Liver (tissue), 9 donors: ENCODE data around the gene OAS2. TPM values are rescaled to one million over a fixed set of nuclear protein-coding genes. Genes with fewer than 3 reads are reported as not detected.

Experiments
- DNase-seq: peaks from one replicate; pipeline ENCODE4 v3.0.0-alpha.2; 2017; ENCODE audit warnings: low spot score
- H3K27ac ChIP-seq, 2 donors: one replicate each; pipeline ENCODE4 v1.7.0; 2013; ENCODE audit warnings: inconsistent platforms in 2 of 2, low read length in 2 of 2, control low read depth in 1 of 2, low read depth in 1 of 2, mild to moderate bottlenecking in 1 of 2
- H3K27me3 ChIP-seq, 4 donors: one replicate each; pipeline versions ENCODE4 v1.6.1 to v1.7.0; 2013; ENCODE audit warnings: low read length in 3 of 4, inconsistent platforms in 1 of 4, mild to moderate bottlenecking in 1 of 4, moderate library complexity in 1 of 4; ENCODE audit not compliant: control insufficient read depth in 4 of 4, insufficient read depth in 4 of 4
- H3K36me3 ChIP-seq, 4 donors: one replicate each; pipeline versions ENCODE4 v1.6.1 to v1.7.0; 2013; ENCODE audit warnings: low read length in 3 of 4, mild to moderate bottlenecking in 3 of 4, low read depth in 1 of 4, moderate library complexity in 1 of 4; ENCODE audit not compliant: control insufficient read depth in 4 of 4, insufficient read depth in 3 of 4
- H3K4me1 ChIP-seq, 4 donors: one replicate each; pipeline versions ENCODE4 v1.6.1 to v1.7.0; 2013; ENCODE audit warnings: low read length in 3 of 4, mild to moderate bottlenecking in 3 of 4, moderate library complexity in 1 of 4; ENCODE audit not compliant: control insufficient read depth in 4 of 4, insufficient read depth in 4 of 4
- H3K4me3 ChIP-seq, 3 donors: one replicate each; pipeline versions ENCODE4 v1.6.1 to v1.7.0; 2013; ENCODE audit warnings: low read length in 3 of 3, control low read depth in 1 of 3, low read depth in 1 of 3, mild to moderate bottlenecking in 1 of 3
- H3K9ac ChIP-seq, 2 donors: one replicate each; pipeline ENCODE4 v1.7.0; 2013; ENCODE audit warnings: low read length in 2 of 2, mild to moderate bottlenecking in 2 of 2, moderate library complexity in 2 of 2, control low read depth in 1 of 2, low read depth in 1 of 2
- H3K9me3 ChIP-seq, 4 donors: one replicate each; pipeline versions ENCODE4 v1.6.1 to v1.7.0; 2013; ENCODE audit warnings: low read length in 3 of 4; ENCODE audit not compliant: control insufficient read depth in 4 of 4
- ATF3 ChIP-seq: IDR thresholded peaks from 2 replicates; pipeline ENCODE4 v1.6.1; 2016; ENCODE audit warnings: antibody characterized with exemption
- CTCF ChIP-seq: fragments of 150-350 bp; IDR thresholded peaks from 2 replicates; pipeline ENCODE4 v1.5.1; 2017; ENCODE audit warnings: improper control_type of control experiment, low read depth, low read length; ENCODE audit not compliant: missing input control
- EGR1 ChIP-seq, 2 donors: IDR thresholded peaks; 2 replicates each; pipeline ENCODE4 v1.6.1; 2016 to 2018; ENCODE audit warnings: antibody characterized with exemption in 2 of 2, low read depth in 2 of 2
- FOXA1 ChIP-seq: IDR thresholded peaks from 2 replicates; pipeline ENCODE4 v1.6.1; 2016; ENCODE audit warnings: antibody characterized with exemption
- GABPA ChIP-seq, 2 donors: IDR thresholded peaks in 1 of 2; conservative IDR thresholded peaks in 1 of 2; 2 replicates each; pipeline ENCODE4 v1.6.1; 2016; ENCODE audit warnings: antibody characterized with exemption in 2 of 2, mild to moderate bottlenecking in 1 of 2, moderate library complexity in 1 of 2
- HNF4A ChIP-seq, 2 donors: conservative IDR thresholded peaks; 2 replicates each; pipeline ENCODE4 v1.6.1; 2016; ENCODE audit warnings: antibody characterized with exemption in 2 of 2, mild to moderate bottlenecking in 2 of 2
- HNF4G ChIP-seq: IDR thresholded peaks from 2 replicates; pipeline ENCODE4 v1.6.1; 2016; ENCODE audit warnings: antibody characterized with exemption
- JUND ChIP-seq, 2 donors: IDR thresholded peaks; 2 replicates each; pipeline ENCODE4 v1.6.1; 2016; ENCODE audit warnings: antibody characterized with exemption in 2 of 2
- MAX ChIP-seq: IDR thresholded peaks from 2 replicates; pipeline ENCODE4 v1.6.1; 2016; ENCODE audit warnings: antibody characterized with exemption
- NR2F2 ChIP-seq: IDR thresholded peaks from 2 replicates; pipeline ENCODE4 v1.6.1; 2016; ENCODE audit warnings: antibody characterized with exemption
- RXRA ChIP-seq, 2 donors: IDR thresholded peaks; 2 replicates each; pipeline ENCODE4 v1.6.1; 2017 to 2018; ENCODE audit warnings: antibody characterized with exemption in 2 of 2, mild to moderate bottlenecking in 1 of 2
- SP1 ChIP-seq: IDR thresholded peaks from 2 replicates; pipeline ENCODE4 v1.6.1; 2018; ENCODE audit warnings: antibody characterized with exemption, mild to moderate bottlenecking
- TAF1 ChIP-seq: conservative IDR thresholded peaks from 2 replicates; pipeline ENCODE4 v1.6.1; 2016; ENCODE audit warnings: antibody characterized with exemption, mild to moderate bottlenecking
- YY1 ChIP-seq: IDR thresholded peaks from 2 replicates; pipeline ENCODE4 v1.6.1; 2016; ENCODE audit warnings: antibody characterized with exemption, mild to moderate bottlenecking
- ZBTB33 ChIP-seq: IDR thresholded peaks from 2 replicates; pipeline ENCODE4 v1.6.1; 2016; ENCODE audit warnings: antibody characterized with exemption
- WGBS: extraction: QIAGEN DNeasy Blood & Tissue Kit; methylation state at CpG from one replicate; pipeline ENCODE4 v1.1.7; 2013; 5-methylcytosine and 5-hydroxymethylcytosine counted together
- polyA plus RNA-seq, 2 donors: library from polyadenylated mRNA; stranded (reverse) in 1 of 2; unstranded in 1 of 2; fragments of 200-250 nt in 1 of 2; fragments of >200 nt in 1 of 2; fragmentation: Nextera tagmentation in 1 of 2; extraction: Ambion mirVana in 1 of 2; gene quantifications; one replicate each; pipeline versions ENCODE4 v1.2.1 to v1.2.3, GENCODE V29; 2013 to 2015
- total RNA-seq, 2 donors: library from RNA; depleted of rRNA; stranded (reverse); fragments of >200 nt; gene quantifications; one replicate each; pipeline ENCODE4 v1.2.3, GENCODE V29; 2014
- donor health status: healthy.
- donor health status: healthy.
- donor health status: healthy.
- donor health status: healthy.
- donor health status: healthy.

Gene OAS2
- total and polyA plus RNA-seq, 4 donors = 3.3 to 9.4 (median 6.9) TPM

- H3K27me3 ChIP-seq = no peaks in the 10 kb centered on the region
- WGBS = 92% methylated on average over 7 of the region's 7 CpGs
- no peak overlapping the region for H3K4me3 ChIP-seq
- H3K4me1 ChIP-seq = peaks cover 2 to 9% (median 6%) of the 10 kb centered on the region in 4 donors
- TF ChIP-seq RXRA (IDR thresholded peaks at IDR 0.05) (no peak), YY1 (no peak), TAF1 (no peak), HNF4A (conservative IDR thresholded peaks at IDR 0.05) (no peak), FOXA1 (no peak), ATF3 (no peak), CTCF (no peak), JUND (IDR thresholded peaks at IDR 0.05) (no peak)
- H3K9me3 ChIP-seq = no peaks in the 10 kb centered on the region
- no peak overlapping the region for H3K9ac ChIP-seq
- DNase-seq = no peak
- H3K27ac ChIP-seq = no peak overlapping the region
- H3K36me3 ChIP-seq = no peaks in the 10 kb centered on the region
These were observed 72.5 kb downstream of the OAS2 start for GRCh38 chr12:113050795-113051194.

- no peak for DNase-seq
- Histone ChIP-seq H3K27me3 (no peaks in the 10 kb centered on the region), H3K4me3 (no peak overlapping the region), H3K4me1 (peaks cover 2 to 9% (median 6%) of the 10 kb centered on the region in 4 donors), H3K27ac (no peak overlapping the region), H3K36me3 (no peaks in the 10 kb centered on the region), H3K9ac (no peak overlapping the region), H3K9me3 (no peaks in the 10 kb centered on the region)
- WGBS = 89% methylated on average over 4 of the region's 4 CpGs
- no peak for TF ChIP-seq EGR1 (IDR thresholded peaks at IDR 0.05; ENCODE audit: low read depth in 2 of 2)
- TF ChIP-seq RXRA (IDR thresholded peaks at IDR 0.05) = no peak
- TF ChIP-seq HNF4A (conservative IDR thresholded peaks at IDR 0.05) = no peak
- TF ChIP-seq GABPA (IDR thresholded peaks at IDR 0.05 in 1 of 2, conservative IDR thresholded peaks at IDR 0.05 in 1 of 2) = no peak
- no peak for TF ChIP-seq ZBTB33
- TF ChIP-seq MAX = no peak
- no peak for TF ChIP-seq HNF4G
- no peak for TF ChIP-seq YY1
- TF ChIP-seq NR2F2 = no peak
- no peak for TF ChIP-seq FOXA1
These were observed 73.4 kb downstream of the OAS2 start for GRCh38 chr12:113051759-113052158.

- no peak for DNase-seq
- no peak overlapping the region for H3K9ac ChIP-seq
- no peak overlapping the region for H3K27ac ChIP-seq
- no peak overlapping the region for H3K4me3 ChIP-seq
- peaks cover 2 to 9% (median 6%) of the 10 kb centered on the region in 4 donors for H3K4me1 ChIP-seq
- TF ChIP-seq YY1 = no peak
- TF ChIP-seq ZBTB33 = no peak
- TF ChIP-seq RXRA (IDR thresholded peaks at IDR 0.05) = no peak
- TF ChIP-seq ATF3 = no peak
- no peak for TF ChIP-seq SP1
- no peak for TF ChIP-seq NR2F2
- TF ChIP-seq JUND (IDR thresholded peaks at IDR 0.05) = no peak
- H3K27me3 ChIP-seq = no peaks in the 10 kb centered on the region
- WGBS = 83% methylated on average over 4 of the region's 4 CpGs
- no peaks in the 10 kb centered on the region for H3K9me3 ChIP-seq
- H3K36me3 ChIP-seq = no peaks in the 10 kb centered on the region
These were observed 74.0 kb downstream of the OAS2 start for GRCh38 chr12:113052326-113052725.
